Gastrocnemius medialis (tissue), 4 donors: ENCODE measurements around the gene ITPKC. TPM values are rescaled to one million over a fixed set of nuclear protein-coding genes. Genes with fewer than 3 reads are reported as not detected.

Experiments
- ATAC-seq, 2 donors: fragments of 150-250 bp; one replicate each; pipeline ENCODE4 v1.9.1; 2016
- DNase-seq, 2 donors: peaks; one replicate each; pipeline ENCODE4 v3.0.0-alpha.2; 2019
- H3K27ac ChIP-seq, 4 donors: fragments of 200-600 bp; sonication (generic); 1 replicate in 1 of 4; 2 replicates in 3 of 4; pipeline ENCODE4 v1.5.1; 2016 to 2018; ENCODE audit warnings: mild to moderate bottlenecking in 2 of 4, moderate library complexity in 1 of 4
- H3K27me3 ChIP-seq, 3 donors: fragments of 200-600 bp; sonication (generic) in 2 of 3; 1 replicate in 1 of 3; 2 replicates in 2 of 3; pipeline versions ENCODE4 v1.5.1 to v1.6.0; 2016 to 2019; ENCODE audit warnings: mild to moderate bottlenecking in 1 of 3, moderate library complexity in 1 of 3
- H3K36me3 ChIP-seq, 2 donors: fragments of 200-600 bp; sonication (generic) in 1 of 2; one replicate each; pipeline ENCODE4 v1.5.1; 2017 to 2018
- H3K4me1 ChIP-seq, 2 donors: fragments of 200-600 bp; sonication (generic) in 1 of 2; one replicate each; pipeline ENCODE4 v1.5.1; 2016 to 2017; ENCODE audit warnings: mild to moderate bottlenecking in 2 of 2
- H3K4me3 ChIP-seq, 4 donors: fragments of 200-600 bp; sonication (generic) in 3 of 4; 1 replicate in 1 of 4; 2 replicates in 3 of 4; pipeline ENCODE4 v1.5.1; 2016 to 2019; ENCODE audit warnings: mild to moderate bottlenecking in 2 of 4
- H3K9me3 ChIP-seq, 3 donors: fragments of 200-600 bp; sonication (generic) in 2 of 3; 1 replicate in 1 of 3; 2 replicates in 2 of 3; pipeline ENCODE4 v1.5.1; 2016 to 2019
- CTCF ChIP-seq, 5 experiments: fragments of 450-650 bp in 3 of 5; fragments of 200-600 bp in 2 of 5; sonication (generic) in 2 of 5; IDR thresholded peaks in 4 of 5; conservative IDR thresholded peaks in 1 of 5; 1 replicate in 4 of 5; 2 replicates in 1 of 5; pipeline ENCODE4 v1.5.1; 2016 to 2019; ENCODE audit warnings: antibody characterized with exemption in 5 of 5, mild to moderate bottlenecking in 3 of 5, moderate library complexity in 3 of 5
- POLR2A ChIP-seq, 2 donors: fragments of 450-650 bp; IDR thresholded peaks; one replicate each; pipeline ENCODE4 v1.6.1; 2017; ENCODE audit warnings: antibody characterized with exemption in 2 of 2, mild to moderate bottlenecking in 2 of 2, moderate library complexity in 2 of 2
- in situ Hi-C, 4 donors: fragments of 200-750 bp; cut with MboI; loops; one replicate each; pipeline versions ENCODE4 v1.15.0 to v1.8.0; 2017; ENCODE audit warnings: low sequenced_read_pairs in 4 of 4
- intact Hi-C: fragments of 100-400 bp; cut with DNase I; formaldehyde crosslinking; loops from one replicate; pipeline ENCODE4 v1.15.1; 2023; ENCODE audit warnings: low total_unique reads
- total RNA-seq, 4 donors: library from RNA; depleted of rRNA; stranded (reverse); fragments of >200 nt; gene quantifications; one replicate each; pipeline versions ENCODE4 v1.1.0 to v1.2.3, GENCODE V29; 2016

ITPKC gene
- total RNA-seq, 4 donors from 2014 or later = 14.9 to 34.5 (median 21.8) TPM

GRCh38 chr19:40714441-40715299 is 2.2 kb upstream of the ITPKC start:
- ATAC-seq (peak; percentile 41), DNase-seq (peak; percentile 87 to 92)
- intact Hi-C loops = loop anchor here (1.0 to 10.0 kb wide), 5 partner anchors 24 to 292 kb away; partner anchors contain the start of genes NUMBL, RAB4B and SERTAD3
- H3K27ac ChIP-seq = peak overlapping the region; percentile 89 to 98 (median 92)
- peaks cover 18 to 27% of the 10 kb centered on the region in 2 donors for H3K4me1 ChIP-seq
- peak in 1 of 5 experiments; percentile 6 for TF ChIP-seq CTCF (IDR thresholded peaks at IDR 0.05 in 4 of 5, conservative IDR thresholded peaks at IDR 0.05 in 1 of 5)
- TF ChIP-seq POLR2A (IDR thresholded peaks at IDR 0.05) = no peak
- in situ Hi-C loops = no loop called here
- no peaks in the 10 kb centered on the region for H3K9me3 ChIP-seq
- H3K36me3 ChIP-seq = peaks cover 0 to 32% of the 10 kb centered on the region in 2 donors
- peak overlapping the region; percentile 64 to 90 (median 85) for H3K4me3 ChIP-seq
- H3K27me3 ChIP-seq = no peaks in the 10 kb centered on the region

GRCh38 chr19:40716031-40716481 is 856 bp upstream of the ITPKC start:
- TF ChIP-seq POLR2A (IDR thresholded peaks at IDR 0.05) = no peak
- no peak for TF ChIP-seq CTCF (IDR thresholded peaks at IDR 0.05 in 4 of 5, conservative IDR thresholded peaks at IDR 0.05 in 1 of 5)
- Histone ChIP-seq H3K4me3 (peak overlapping the region; percentile 64 to 90 (median 85)), H3K36me3 (peaks cover 0 to 18% of the 10 kb centered on the region in 2 donors), H3K27ac (peak overlapping the region; percentile 89 to 98 (median 92)), H3K27me3 (no peaks in the 10 kb centered on the region), H3K9me3 (no peaks in the 10 kb centered on the region), H3K4me1 (peaks cover 28 to 40% of the 10 kb centered on the region in 2 donors)
- no peak for ATAC-seq
- in situ Hi-C loops = no loop called here
- no peak for DNase-seq
- intact Hi-C loops = loop anchor here (1.0 to 10.0 kb wide), 3 partner anchors 83 to 294 kb away; partner anchors contain the start of genes EGLN2 and SERTAD3

GRCh38 chr19:40717325-40717879 is 490 bp downstream of the ITPKC start:
- peak in 1 of 2 donors; percentile 46 for DNase-seq
- TF ChIP-seq POLR2A (IDR thresholded peaks at IDR 0.05) (no peak), CTCF (IDR thresholded peaks at IDR 0.05 in 4 of 5, conservative IDR thresholded peaks at IDR 0.05 in 1 of 5) (no peak)

GRCh38 chr19:40717880-40718773 is 1.2 kb downstream of the ITPKC start:
- intact Hi-C loops = loop anchor here (1.0 to 10.0 kb wide), 3 partner anchors 32 to 296 kb away; partner anchors contain the start of genes ACTMAP and SERTAD3
- in situ Hi-C loops = no loop called here
- peak overlapping the region; percentile 64 to 90 (median 85) for H3K4me3 ChIP-seq
- peaks cover 0 to under 1% of the 10 kb centered on the region in 2 donors for H3K36me3 ChIP-seq
- DNase-seq = peak in 1 of 2 donors; percentile 52
- TF ChIP-seq CTCF (IDR thresholded peaks at IDR 0.05 in 4 of 5, conservative IDR thresholded peaks at IDR 0.05 in 1 of 5) (no peak), POLR2A (IDR thresholded peaks at IDR 0.05) (no peak)
- no peaks in the 10 kb centered on the region for H3K27me3 ChIP-seq
- peaks cover 39 to 50% of the 10 kb centered on the region in 2 donors for H3K4me1 ChIP-seq
- H3K9me3 ChIP-seq = no peaks in the 10 kb centered on the region
- H3K27ac ChIP-seq = peak overlapping the region; percentile 89 to 98 (median 92)
- no peak for ATAC-seq

More at GRCh38 chr19:40717325-40717879, 490 bp downstream of the ITPKC start:
- intact Hi-C loops (loop anchor here (5.0 to 10.0 kb wide), 2 partner anchors 273 to 295 kb away; partner anchors contain the start of gene SERTAD3), in situ Hi-C loops (no loop called here)
- Histone ChIP-seq H3K36me3 (peaks cover 0 to 8% of the 10 kb centered on the region in 2 donors), H3K9me3 (no peaks in the 10 kb centered on the region), H3K27me3 (no peaks in the 10 kb centered on the region), H3K27ac (peak overlapping the region; percentile 89 to 98 (median 92)), H3K4me1 (peaks cover 39 to 50% of the 10 kb centered on the region in 2 donors), H3K4me3 (peak overlapping the region; percentile 64 to 90 (median 85))
- no peak for ATAC-seq
